Measurements from ENCODE around the gene MTCL3.

The MTCL3 gene

GRCh38 chr6:127434651-127435050, 84.5 kb downstream of the MTCL3 start:
- TF ChIP-seq TCF12 (IDR thresholded peaks at IDR 0.05; ENCODE audit: low read depth) = no peak
- TF ChIP-seq RAD21 (IDR thresholded peaks at IDR 0.05; ENCODE audit: low read depth) = no peak
- no peak for TF ChIP-seq MAX (IDR thresholded peaks at IDR 0.05)
- no peak for TF ChIP-seq USF1 (IDR thresholded peaks at IDR 0.05)
- no peak for TF ChIP-seq CEBPB (IDR thresholded peaks at IDR 0.05)

GRCh38 chr6:127423921-127424320, 95.2 kb downstream of the MTCL3 start:
- TF ChIP-seq TAF1 (IDR thresholded peaks at IDR 0.05; ENCODE audit: low read depth) (no peak), EGR1 (IDR thresholded peaks at IDR 0.05) (no peak), NFIC (IDR thresholded peaks at IDR 0.05) (no peak), RAD21 (IDR thresholded peaks at IDR 0.05; ENCODE audit: low read depth) (no peak), YY1 (IDR thresholded peaks at IDR 0.05; ENCODE audit: low read depth) (no peak), TEAD4 (IDR thresholded peaks at IDR 0.05) (no peak), CEBPB (IDR thresholded peaks at IDR 0.05) (no peak), ZBTB7A (IDR thresholded peaks at IDR 0.05; ENCODE audit: low read depth) (no peak), TCF12 (IDR thresholded peaks at IDR 0.05; ENCODE audit: low read depth) (no peak), REST (IDR thresholded peaks at IDR 0.05; ENCODE audit: low read depth) (no peak), CREB1 (IDR thresholded peaks at IDR 0.05; ENCODE audit: low read depth) (no peak), MAX (IDR thresholded peaks at IDR 0.05) (no peak), EP300 (IDR thresholded peaks at IDR 0.05; ENCODE audit: borderline replicate concordance) (no peak), FOXM1 (IDR thresholded peaks at IDR 0.05; ENCODE audit: borderline replicate concordance, low read depth) (no peak)

Data from Ishikawa (cell line).